Measurements from ENCODE around the gene SWT1. TPM values are rescaled to one million over a fixed set of nuclear protein-coding genes. Genes with fewer than 3 reads are reported as not detected.

The SWT1 gene
- total and polyA plus RNA-seq, 9 of the 15 experiments (the other 6 are each of a cell fraction or from before 2014, with no cell fraction given) = 1.5 to 3.4 (median 2.3) TPM

DNA sequence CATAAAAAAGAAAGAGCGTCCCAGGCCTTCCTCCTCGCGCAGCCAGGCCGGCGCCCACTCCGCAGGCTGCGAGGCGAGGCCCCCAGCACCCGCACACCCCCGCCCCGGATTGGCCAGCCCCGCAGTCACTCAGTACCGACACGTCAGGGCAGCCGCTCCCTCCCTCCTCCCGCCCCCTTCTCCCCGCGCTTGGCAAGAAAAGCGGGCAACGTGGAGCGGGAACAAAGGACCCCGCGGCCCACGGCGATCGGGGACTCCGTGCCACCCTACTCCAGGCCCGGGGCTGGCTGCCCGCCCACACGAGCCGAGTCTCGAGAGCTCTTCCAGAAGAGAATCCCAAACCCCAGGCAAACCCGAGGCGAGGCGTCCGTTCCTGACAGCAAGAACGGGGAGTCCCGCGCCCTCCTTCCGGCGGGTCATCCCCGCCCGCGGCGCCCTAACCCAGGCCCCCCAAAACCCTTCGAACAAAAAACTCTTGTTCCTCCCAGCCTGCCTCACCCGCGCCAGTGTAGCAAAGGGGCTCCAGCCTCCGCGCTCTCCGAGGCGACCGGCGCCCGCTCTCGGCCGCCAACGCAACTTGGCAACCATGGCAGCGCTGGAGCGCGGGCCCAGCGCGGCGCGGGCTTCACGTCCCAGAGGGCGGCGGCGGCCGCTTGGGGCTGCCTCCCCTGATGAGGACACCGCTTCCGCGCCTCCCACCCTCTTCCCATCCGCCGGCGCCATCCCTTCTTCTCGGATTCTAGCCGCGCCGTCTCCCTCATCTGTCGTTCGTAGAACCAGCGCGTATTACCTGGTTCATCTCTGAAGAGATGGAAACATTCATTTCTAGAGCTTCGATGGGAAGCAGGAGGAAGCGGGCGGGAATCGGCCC, 159.4 kb downstream of the SWT1 start (continued):
- TF ChIP-seq, protein P1, sequence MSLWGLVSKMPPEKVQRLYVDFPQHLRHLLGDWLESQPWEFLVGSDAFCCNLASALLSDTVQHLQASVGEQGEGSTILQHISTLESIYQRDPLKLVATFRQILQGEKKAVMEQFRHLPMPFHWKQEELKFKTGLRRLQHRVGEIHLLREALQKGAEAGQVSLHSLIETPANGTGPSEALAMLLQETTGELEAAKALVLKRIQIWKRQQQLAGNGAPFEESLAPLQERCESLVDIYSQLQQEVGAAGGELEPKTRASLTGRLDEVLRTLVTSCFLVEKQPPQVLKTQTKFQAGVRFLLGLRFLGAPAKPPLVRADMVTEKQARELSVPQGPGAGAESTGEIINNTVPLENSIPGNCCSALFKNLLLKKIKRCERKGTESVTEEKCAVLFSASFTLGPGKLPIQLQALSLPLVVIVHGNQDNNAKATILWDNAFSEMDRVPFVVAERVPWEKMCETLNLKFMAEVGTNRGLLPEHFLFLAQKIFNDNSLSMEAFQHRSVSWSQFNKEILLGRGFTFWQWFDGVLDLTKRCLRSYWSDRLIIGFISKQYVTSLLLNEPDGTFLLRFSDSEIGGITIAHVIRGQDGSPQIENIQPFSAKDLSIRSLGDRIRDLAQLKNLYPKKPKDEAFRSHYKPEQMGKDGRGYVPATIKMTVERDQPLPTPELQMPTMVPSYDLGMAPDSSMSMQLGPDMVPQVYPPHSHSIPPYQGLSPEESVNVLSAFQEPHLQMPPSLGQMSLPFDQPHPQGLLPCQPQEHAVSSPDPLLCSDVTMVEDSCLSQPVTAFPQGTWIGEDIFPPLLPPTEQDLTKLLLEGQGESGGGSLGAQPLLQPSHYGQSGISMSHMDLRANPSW (CRISPR knock-in tag; IDR thresholded peaks at IDR 0.05) = no peak
- TF ChIP-seq HNRNPH1 (optimal IDR thresholded peaks at IDR 0.05; ENCODE audit: low read depth, low read length) (no peak), ZBTB7A (IDR thresholded peaks at IDR 0.05; ENCODE audit: borderline replicate concordance, control insufficient read depth, low read depth, low read length) (no peak), EZH2 (IDR thresholded peaks at IDR 0.05; ENCODE audit: borderline replicate concordance, low read depth, low read length) (no peak), PHF8 (IDR thresholded peaks at IDR 0.05; ENCODE audit: borderline replicate concordance, low read length) (peak; percentile 24; the same call in 1 of the 2 replicates), ZNF507 (tag; conservative IDR thresholded peaks at IDR 0.05) (no peak), GTF2A2 (tag; IDR thresholded peaks at IDR 0.05) (no peak), CBFA2T3 (IDR thresholded peaks at IDR 0.05) (no peak), ZNF79 (CRISPR knock-in tag; IDR thresholded peaks at IDR 0.05; ENCODE audit: low read depth) (no peak), CBX5 (IDR thresholded peaks at IDR 0.05; ENCODE audit: borderline replicate concordance, low read depth) (no peak), CHD4 (IDR thresholded peaks at IDR 0.05; ENCODE audit: insufficient read depth, insufficient replicate concordance, low read depth, low read length, poor library complexity, severe bottlenecking) (no peak), BCL6 (CRISPR knock-in tag; IDR thresholded peaks at IDR 0.05) (no peak), SAP30 (IDR thresholded peaks at IDR 0.05; ENCODE audit: borderline replicate concordance, insufficient read depth, low read depth, low read length, poor library complexity, severe bottlenecking) (no peak)
- TF ChIP-seq, protein P2, sequence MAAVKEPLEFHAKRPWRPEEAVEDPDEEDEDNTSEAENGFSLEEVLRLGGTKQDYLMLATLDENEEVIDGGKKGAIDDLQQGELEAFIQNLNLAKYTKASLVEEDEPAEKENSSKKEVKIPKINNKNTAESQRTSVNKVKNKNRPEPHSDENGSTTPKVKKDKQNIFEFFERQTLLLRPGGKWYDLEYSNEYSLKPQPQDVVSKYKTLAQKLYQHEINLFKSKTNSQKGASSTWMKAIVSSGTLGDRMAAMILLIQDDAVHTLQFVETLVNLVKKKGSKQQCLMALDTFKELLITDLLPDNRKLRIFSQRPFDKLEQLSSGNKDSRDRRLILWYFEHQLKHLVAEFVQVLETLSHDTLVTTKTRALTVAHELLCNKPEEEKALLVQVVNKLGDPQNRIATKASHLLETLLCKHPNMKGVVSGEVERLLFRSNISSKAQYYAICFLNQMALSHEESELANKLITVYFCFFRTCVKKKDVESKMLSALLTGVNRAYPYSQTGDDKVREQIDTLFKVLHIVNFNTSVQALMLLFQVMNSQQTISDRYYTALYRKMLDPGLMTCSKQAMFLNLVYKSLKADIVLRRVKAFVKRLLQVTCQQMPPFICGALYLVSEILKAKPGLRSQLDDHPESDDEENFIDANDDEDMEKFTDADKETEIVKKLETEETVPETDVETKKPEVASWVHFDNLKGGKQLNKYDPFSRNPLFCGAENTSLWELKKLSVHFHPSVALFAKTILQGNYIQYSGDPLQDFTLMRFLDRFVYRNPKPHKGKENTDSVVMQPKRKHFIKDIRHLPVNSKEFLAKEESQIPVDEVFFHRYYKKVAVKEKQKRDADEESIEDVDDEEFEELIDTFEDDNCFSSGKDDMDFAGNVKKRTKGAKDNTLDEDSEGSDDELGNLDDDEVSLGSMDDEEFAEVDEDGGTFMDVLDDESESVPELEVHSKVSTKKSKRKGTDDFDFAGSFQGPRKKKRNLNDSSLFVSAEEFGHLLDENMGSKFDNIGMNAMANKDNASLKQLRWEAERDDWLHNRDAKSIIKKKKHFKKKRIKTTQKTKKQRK (IDR thresholded peaks at IDR 0.05; ENCODE audit: borderline replicate concordance, low read depth, low read length) = no peak
- TF ChIP-seq, protein P3, sequence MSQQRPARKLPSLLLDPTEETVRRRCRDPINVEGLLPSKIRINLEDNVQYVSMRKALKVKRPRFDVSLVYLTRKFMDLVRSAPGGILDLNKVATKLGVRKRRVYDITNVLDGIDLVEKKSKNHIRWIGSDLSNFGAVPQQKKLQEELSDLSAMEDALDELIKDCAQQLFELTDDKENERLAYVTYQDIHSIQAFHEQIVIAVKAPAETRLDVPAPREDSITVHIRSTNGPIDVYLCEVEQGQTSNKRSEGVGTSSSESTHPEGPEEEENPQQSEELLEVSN (IDR thresholded peaks at IDR 0.05; ENCODE audit: borderline replicate concordance in 1 of 2, extremely low read depth in 1 of 2, insufficient read depth in 1 of 2, insufficient read length in 1 of 2, low read depth in 1 of 2, low read length in 1 of 2, poor library complexity in 1 of 2, severe bottlenecking in 1 of 2) = peak in 1 of 2 experiments; percentile 63
- TF ChIP-seq, protein P4, sequence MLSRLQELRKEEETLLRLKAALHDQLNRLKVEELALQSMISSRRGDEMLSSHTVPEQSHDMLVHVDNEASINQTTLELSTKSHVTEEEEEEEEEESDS (CRISPR knock-in tag; IDR thresholded peaks at IDR 0.05) = no peak
- TF ChIP-seq, protein P5, sequence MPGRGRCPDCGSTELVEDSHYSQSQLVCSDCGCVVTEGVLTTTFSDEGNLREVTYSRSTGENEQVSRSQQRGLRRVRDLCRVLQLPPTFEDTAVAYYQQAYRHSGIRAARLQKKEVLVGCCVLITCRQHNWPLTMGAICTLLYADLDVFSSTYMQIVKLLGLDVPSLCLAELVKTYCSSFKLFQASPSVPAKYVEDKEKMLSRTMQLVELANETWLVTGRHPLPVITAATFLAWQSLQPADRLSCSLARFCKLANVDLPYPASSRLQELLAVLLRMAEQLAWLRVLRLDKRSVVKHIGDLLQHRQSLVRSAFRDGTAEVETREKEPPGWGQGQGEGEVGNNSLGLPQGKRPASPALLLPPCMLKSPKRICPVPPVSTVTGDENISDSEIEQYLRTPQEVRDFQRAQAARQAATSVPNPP (IDR thresholded peaks at IDR 0.05; ENCODE audit: borderline replicate concordance, insufficient read depth, insufficient read length) = no peak
